Bronchial epithelial cell (primary cell): ENCODE results near the gene TMX4. TPM values are rescaled to one million over a fixed set of nuclear protein-coding genes. Genes with fewer than 3 reads are reported as not detected.
"Not testable (repeated sequence)": the region's sequence is repeated elsewhere in the genome, so short reads cannot be mapped to it uniquely, and the experiment has no call there.

Experiments used
- DNase-seq: peaks from one replicate; pipeline ENCODE4 v3.0.0-alpha.2; 2010; ENCODE audit warnings: low read depth
- FAIRE-seq: peaks from 2 replicates; lab custom pipeline; 2011; peaks lifted over from hg19 to GRCh38; lab: Jason Lieb, UNC
- H3K27me3 ChIP-seq: 2 replicates; pipeline ENCODE4 v1.5.1; 2011; ENCODE audit warnings: low read length; ENCODE audit not compliant: control insufficient read depth, insufficient read depth
- H3K36me3 ChIP-seq: 2 replicates; pipeline ENCODE4 v1.5.1; 2011; ENCODE audit warnings: low read length; ENCODE audit not compliant: control insufficient read depth, insufficient read depth
- H3K4me3 ChIP-seq: 2 replicates; pipeline ENCODE4 v1.5.1; 2011; ENCODE audit warnings: mild to moderate bottlenecking, low read depth, low read length, control low read depth
- CTCF ChIP-seq: IDR thresholded peaks from 2 replicates; pipeline ENCODE4 v1.5.1; 2011; ENCODE audit warnings: mild to moderate bottlenecking, moderate library complexity, low read length, control low read depth, inconsistent platforms; ENCODE audit not compliant: insufficient read depth, severe bottlenecking
- total RNA-seq: library from RNA; depleted of rRNA; stranded (reverse); fragments of >200 nt; gene quantifications from 2 replicates; pipeline ENCODE4 v1.2.1, GENCODE V29; 2014

The TMX4 gene
- total RNA-seq, 1 donor from 2014 or later = 11.6 TPM

- no peaks in the 10 kb centered on the region for H3K36me3 ChIP-seq
- no peak for FAIRE-seq
- no peak overlapping the region for H3K4me3 ChIP-seq
- TF ChIP-seq CTCF = no peak
- no peaks in the 10 kb centered on the region for H3K27me3 ChIP-seq
- DNase-seq = no peak
These were observed 53.4 kb downstream of the TMX4 start for GRCh38 chr20:7966176-7966575.

- Histone ChIP-seq H3K27me3 (no peaks in the 10 kb centered on the region), H3K4me3 (no peak overlapping the region), H3K36me3 (no peaks in the 10 kb centered on the region)
- no peak for FAIRE-seq
- DNase-seq = peak; percentile 36
- no peak for TF ChIP-seq CTCF
These were observed 60.1 kb downstream of the TMX4 start for GRCh38 chr20:7959484-7959883.

GRCh38 chr20:7956561-7956960, 63.0 kb downstream of the TMX4 start:
- H3K36me3 ChIP-seq, DNase-seq, H3K4me3 ChIP-seq, H3K27me3 ChIP-seq, FAIRE-seq: not testable (repeated sequence)

- H3K36me3 ChIP-seq = no peaks in the 10 kb centered on the region
- DNase-seq = no peak
- no peak overlapping the region for H3K4me3 ChIP-seq
- FAIRE-seq = no peak
- no peaks in the 10 kb centered on the region for H3K27me3 ChIP-seq
- no peak for TF ChIP-seq CTCF
These were observed 69.2 kb downstream of the TMX4 start for GRCh38 chr20:7950387-7950786.

GRCh38 chr20:7943891-7944290, 75.7 kb downstream of the TMX4 start:
- no peak for FAIRE-seq
- no peak for DNase-seq
- no peak overlapping the region for H3K4me3 ChIP-seq

GRCh38 chr20:7940341-7940740, 79.2 kb downstream of the TMX4 start, which contains the start of gene HAO1:
Gene HAO1 (minus strand): TSS chr20:7940458. CDS start chr20:7940422, 36 bp downstream.
- Histone ChIP-seq H3K4me3 (no peak within 1 kb of the TSS), H3K27me3 (no peaks in the 10 kb centered on the region), H3K36me3 (no peaks in the 10 kb centered on the region)
- TF ChIP-seq CTCF = no peak
- DNase-seq (no peak), FAIRE-seq (no peak)

More at GRCh38 chr20:7943891-7944290, 75.7 kb downstream of the TMX4 start:
- TF ChIP-seq CTCF = no peak
- no peaks in the 10 kb centered on the region for H3K27me3 ChIP-seq
- H3K36me3 ChIP-seq = no peaks in the 10 kb centered on the region
